Nucleus accumbens (tissue), 56 donors: ENCODE measurements around the gene GMNN.
A peak's percentile ranks its signal among the peaks of the same experiment; 100 is the strongest.
"Not testable (repeated sequence)": the region's sequence is repeated elsewhere in the genome, so short reads cannot be mapped to it uniquely, and the experiment has no call there.

Experiments
- DNase-seq, 56 donors: peaks; one replicate each; lab custom pipeline; 2025; lab: John Stamatoyannopoulos, UW

The GMNN gene

GRCh38 chr6:24761193-24761835 is 13.4 kb upstream of the GMNN start:
- DNase-seq: no peak

DNA sequence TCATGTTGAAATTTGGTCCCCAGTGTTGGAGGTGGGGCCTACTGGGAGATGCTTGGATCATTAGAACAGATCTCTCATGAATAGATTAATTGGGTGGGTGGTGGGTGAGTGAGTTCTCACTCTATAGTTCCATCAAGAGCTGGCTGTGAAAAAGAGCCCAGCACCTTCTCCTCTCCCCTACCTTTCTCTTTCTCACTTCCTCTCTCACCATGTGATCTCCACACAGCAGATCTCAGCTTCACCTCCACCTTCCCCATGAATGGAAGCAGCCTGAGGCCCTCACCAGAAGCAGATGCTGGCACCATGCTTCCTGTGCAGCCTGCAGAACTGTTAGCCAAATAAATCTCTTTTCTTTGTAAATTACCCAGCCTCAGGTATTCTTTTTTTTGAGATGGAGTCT is 12.9 kb upstream of the GMNN start:
- DNase-seq: no peak

DNA sequence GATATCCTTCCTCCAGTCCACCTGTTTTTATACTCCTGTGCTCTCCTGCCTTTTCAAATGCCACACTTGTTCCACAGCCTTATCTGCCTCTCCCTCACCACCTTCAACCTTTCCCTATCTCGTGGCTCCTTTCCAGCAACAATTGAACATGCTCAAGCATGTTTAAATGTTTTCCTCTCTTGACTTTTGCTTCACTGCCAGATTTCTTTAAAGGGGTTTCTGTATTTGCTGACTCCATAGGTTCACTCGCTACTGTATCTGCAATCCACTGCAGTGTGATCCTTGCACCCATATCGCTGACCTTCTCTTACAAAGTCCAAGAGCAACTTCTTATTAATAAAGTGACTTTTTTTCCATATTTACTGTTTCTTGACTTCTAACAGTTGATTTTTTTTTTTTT is 11.2 kb upstream of the GMNN start:
- DNase-seq: no peak

- DNase-seq: not testable (repeated sequence)
These were observed 9.6 kb upstream of the GMNN start for GRCh38 chr6:24764833-24765828.

DNA sequence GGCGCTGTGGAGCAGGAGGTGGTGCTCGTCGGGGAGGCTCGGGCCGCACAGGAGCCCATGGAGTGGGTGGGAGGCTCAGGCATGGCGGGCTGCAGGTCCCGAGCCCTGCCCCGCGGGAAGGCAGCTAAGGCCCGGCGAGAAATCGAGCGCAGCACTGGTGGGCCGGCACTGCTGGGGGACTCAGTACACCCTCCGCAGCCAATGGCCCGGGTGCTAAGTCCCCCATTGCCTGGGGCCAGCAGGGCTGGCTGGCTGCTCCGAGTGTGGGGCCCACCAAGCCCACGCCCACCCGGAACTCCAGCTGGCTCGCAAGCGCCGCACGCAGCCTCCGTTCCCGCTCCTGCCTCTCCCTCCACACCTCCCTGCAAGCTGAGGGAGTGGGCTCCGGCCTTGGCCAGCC is 8.8 kb upstream of the GMNN start:
- not testable (repeated sequence) for DNase-seq

GRCh38 chr6:24766680-24767462 is 7.9 kb upstream of the GMNN start:
- DNase-seq: no peak

- DNase-seq: no peak
These were observed 6.4 kb upstream of the GMNN start for GRCh38 chr6:24768361-24768760.

GRCh38 chr6:24775520-24776058 is 852 bp downstream of the GMNN start:
- no peak for DNase-seq

GRCh38 chr6:24777227-24777626 is 2.5 kb downstream of the GMNN start:
- no peak for DNase-seq

GRCh38 chr6:24778121-24778520 is 3.4 kb downstream of the GMNN start:
- no peak for DNase-seq

- no peak for DNase-seq
These were observed 4.1 kb downstream of the GMNN start for GRCh38 chr6:24778878-24779277.

GRCh38 chr6:24779416-24780016 is 4.8 kb downstream of the GMNN start:
- DNase-seq: no peak

DNA sequence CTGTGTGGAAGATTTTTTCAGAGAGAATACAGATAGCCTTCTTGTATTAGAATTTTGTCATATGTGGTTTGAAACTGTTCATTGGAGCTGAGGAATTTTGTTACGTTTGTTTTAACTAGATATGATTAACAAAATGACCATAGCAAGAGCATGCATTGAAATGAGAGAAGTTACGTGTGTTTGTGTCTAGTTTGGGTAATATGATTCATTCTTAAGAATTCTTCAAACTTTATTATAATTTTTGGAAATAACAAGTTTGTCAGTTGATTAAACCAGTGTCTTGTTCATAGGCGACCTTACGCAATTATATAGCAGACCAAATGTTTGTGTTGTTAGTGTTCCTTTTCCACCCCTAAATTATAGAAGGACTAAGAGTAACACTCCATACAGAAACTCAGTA is 5.5 kb downstream of the GMNN start:
- no peak for DNase-seq

DNA sequence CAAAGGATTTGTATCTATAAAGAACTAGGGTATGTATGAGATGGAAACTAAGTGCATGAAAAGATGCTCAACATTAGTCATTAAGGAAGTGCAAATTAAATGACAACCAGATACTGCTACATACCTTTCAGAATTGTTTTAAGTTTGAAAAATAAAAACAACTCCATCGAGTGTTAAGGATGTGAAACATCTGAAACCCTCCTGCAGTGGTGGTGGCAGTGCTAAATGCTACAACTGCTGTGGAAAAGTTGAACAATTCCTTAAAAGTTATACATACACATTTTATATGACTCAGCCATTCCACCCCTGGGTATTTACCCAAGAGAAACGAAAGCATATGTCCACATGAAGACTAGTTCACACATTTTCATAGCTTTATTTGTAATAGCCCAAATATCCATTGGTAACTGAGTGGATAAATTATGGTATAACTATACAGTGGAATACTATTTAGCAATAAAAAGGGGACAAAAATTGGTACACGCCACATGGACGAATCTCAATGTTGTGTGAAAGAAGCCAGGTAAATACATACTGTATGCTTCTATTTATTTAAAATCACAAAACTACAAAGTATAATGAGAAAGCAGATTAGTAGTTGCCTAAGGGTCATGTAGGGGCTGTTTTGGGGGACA is 13.4 kb downstream of the GMNN start:
- DNase-seq: no peak

DNA sequence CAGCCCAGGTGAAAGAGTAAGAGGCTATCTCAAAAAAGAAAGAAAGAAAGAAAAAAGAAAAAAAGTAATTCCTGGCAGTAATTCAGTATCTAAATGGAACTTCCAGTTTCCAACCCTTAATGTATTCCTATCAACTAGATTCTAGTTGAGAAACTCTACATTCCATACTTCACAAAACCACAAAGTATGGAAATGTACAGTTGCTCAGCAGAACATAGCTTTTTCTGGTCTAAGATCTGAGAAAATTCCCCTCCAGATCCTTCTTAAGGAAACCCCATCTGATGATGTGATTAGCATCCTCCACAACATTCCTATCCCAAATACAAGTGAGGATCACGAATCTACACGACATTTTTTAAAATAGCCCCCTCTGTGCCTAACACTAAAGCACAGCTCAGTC is 20.4 kb downstream of the GMNN start:
- no peak for DNase-seq

GRCh38 chr6:24796616-24797290 is 22.0 kb downstream of the GMNN start:
- DNase-seq: no peak

DNA sequence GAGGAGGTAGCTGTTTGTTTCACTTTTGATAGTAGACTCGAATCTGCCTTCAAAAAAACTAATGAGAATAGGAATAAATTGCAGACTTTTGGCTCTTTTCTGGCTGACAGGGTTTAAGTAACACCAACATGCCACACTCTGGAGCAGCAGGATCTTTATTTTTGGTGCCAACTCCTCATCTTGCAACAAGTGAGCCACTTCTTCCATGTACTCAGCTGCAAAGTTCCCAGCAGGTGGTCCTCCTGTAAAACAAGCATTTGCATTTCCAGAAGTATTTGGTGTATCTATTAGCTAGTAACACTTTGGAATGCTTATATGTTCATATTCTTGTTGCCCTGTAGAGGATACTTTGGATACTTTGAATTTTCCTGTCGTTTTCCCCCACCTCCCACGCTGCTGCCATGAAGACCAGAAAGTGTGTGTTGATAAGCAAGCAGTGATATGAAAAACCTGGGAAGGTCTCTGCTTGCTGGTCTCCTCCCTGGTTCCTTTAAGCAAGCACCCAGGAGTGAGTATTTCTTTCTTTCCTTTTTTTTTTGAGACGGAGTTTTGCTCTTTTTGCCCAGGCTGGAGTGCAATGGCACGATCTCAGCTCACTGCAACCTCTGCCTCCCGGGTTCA is 23.0 kb downstream of the GMNN start:
- no peak for DNase-seq

DNA sequence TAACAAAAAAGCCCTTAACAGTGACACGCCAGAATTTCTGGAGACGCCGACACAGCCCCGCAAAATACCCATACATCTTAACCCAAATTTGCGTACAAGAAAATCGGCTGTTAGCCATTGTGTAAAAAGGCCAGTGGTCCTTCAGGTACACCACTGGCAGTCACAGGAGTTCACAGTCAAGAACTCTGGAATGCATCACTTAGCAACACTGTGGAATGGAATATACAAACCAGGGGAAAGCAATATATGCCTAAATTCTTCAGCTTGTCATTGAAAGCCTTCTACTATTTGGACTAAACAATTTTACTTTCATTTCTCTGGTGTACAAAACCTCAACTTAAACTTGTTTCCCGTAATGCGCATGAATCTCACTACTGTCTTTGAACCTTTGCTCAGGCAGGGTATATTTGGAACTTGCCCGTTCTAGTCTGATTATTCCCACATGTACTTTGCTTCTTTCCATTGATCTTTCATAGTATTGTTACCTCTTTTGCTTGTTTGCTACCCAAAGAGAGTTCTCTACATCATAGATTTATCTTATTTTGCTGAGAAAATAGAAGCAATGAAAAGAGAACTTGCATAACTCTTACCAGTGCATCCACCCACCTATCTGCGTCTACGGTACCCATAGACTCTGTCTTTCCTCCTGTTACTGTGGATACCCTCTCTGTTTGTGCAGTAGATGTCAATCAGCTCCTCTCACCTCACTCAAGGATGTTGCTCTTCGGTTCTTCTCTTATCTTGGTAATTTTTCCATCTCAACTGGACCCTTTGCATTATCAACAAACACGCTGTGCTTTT is 24.2 kb downstream of the GMNN start, which contains the start of gene ARMH2:
ARMH2 (minus strand) TSS at position 178 of the 801 bp plus-strand sequence; CDS start at position 118, 60 bp downstream.
- DNase-seq: peak in 7 of 56 donors; percentile 10 to 59 (median 22)
